Cardiac fibroblast (primary cell): ENCODE data around the gene MAPK8IP2.
"Not testable (repeated sequence)": the region's sequence is repeated elsewhere in the genome, so short reads cannot be mapped to it uniquely, and the experiment has no call there.

ENCODE experiments used
- DNase-seq, 2 donors: peaks; one replicate each; pipeline versions ENCODE4 v3.0.0 to v3.0.0-alpha.2; 2010; ENCODE audit warnings: low read depth in 2 of 2
- H3K4me3 ChIP-seq, 2 donors: replicated peaks in 1 of 2; 1 replicate in 1 of 2; 2 replicates in 1 of 2; pipeline ENCODE4 v1.5.1; 2011; ENCODE audit warnings: low read depth in 2 of 2, low read length in 2 of 2, mild to moderate bottlenecking in 2 of 2, moderate library complexity in 1 of 2
- TF ChIP-seq, protein P1 (sequence below): IDR thresholded peaks from one replicate; pipeline ENCODE4 v1.5.1; 2011; ENCODE audit warnings: low read depth, mild to moderate bottlenecking, low read length, inconsistent platforms

MAPK8IP2 gene

DNA sequence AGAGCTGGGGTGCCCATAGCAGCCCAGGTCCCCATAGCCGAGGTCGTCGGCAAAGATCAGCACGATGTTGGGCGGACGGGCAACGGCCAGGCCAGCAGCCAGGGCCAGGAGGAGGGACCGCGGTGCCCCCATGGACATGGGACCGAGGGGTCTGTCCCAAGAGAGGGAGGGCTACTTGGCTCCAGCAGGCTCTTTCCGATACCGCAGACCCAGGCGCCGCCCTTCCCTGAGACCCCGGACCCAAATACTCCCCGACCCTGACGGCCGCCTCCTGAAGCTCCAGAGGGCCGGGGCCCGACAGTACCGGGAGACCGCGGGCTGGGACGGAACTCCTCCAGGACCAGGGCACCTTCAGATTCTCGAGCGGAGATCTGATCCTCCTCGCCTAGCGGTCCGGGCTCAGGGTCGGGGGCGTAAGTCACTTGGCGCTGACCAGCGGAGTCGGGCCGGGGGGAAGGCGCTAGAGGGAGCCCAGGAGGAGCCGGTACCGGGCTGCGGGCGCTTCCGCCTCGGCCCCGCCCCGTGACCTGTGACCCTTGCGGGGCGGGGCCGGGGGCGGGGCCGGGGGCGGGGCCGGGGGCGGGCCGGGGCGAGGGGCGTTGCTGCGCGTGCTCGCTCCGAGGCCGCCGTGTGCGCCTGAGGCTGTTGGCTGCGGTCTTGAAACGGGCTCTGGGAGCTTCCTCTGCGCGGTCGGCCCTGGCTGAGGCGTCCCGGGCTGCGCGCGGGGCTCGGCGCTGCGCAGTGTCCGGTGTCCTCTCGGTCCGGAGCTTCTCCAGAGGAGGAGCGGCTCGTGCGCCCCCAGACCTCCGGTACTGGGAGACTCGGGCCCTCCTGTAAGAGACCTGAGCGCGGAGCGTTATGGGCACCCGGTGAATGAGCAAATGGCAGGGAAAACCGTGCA, 27.3 kb downstream of the MAPK8IP2 start, which contains the start of gene ARSA:
Gene ARSA (minus strand): TSS at position 511 of the 901 bp plus-strand sequence. CDS start 373 bp downstream, at position 138.
- peak; percentile 82 to 87 for DNase-seq
- H3K4me3 ChIP-seq = peak within 1 kb of the TSS; percentile 67 to 84
- TF ChIP-seq, protein P1, sequence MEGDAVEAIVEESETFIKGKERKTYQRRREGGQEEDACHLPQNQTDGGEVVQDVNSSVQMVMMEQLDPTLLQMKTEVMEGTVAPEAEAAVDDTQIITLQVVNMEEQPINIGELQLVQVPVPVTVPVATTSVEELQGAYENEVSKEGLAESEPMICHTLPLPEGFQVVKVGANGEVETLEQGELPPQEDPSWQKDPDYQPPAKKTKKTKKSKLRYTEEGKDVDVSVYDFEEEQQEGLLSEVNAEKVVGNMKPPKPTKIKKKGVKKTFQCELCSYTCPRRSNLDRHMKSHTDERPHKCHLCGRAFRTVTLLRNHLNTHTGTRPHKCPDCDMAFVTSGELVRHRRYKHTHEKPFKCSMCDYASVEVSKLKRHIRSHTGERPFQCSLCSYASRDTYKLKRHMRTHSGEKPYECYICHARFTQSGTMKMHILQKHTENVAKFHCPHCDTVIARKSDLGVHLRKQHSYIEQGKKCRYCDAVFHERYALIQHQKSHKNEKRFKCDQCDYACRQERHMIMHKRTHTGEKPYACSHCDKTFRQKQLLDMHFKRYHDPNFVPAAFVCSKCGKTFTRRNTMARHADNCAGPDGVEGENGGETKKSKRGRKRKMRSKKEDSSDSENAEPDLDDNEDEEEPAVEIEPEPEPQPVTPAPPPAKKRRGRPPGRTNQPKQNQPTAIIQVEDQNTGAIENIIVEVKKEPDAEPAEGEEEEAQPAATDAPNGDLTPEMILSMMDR = peak; percentile 41

DNA sequence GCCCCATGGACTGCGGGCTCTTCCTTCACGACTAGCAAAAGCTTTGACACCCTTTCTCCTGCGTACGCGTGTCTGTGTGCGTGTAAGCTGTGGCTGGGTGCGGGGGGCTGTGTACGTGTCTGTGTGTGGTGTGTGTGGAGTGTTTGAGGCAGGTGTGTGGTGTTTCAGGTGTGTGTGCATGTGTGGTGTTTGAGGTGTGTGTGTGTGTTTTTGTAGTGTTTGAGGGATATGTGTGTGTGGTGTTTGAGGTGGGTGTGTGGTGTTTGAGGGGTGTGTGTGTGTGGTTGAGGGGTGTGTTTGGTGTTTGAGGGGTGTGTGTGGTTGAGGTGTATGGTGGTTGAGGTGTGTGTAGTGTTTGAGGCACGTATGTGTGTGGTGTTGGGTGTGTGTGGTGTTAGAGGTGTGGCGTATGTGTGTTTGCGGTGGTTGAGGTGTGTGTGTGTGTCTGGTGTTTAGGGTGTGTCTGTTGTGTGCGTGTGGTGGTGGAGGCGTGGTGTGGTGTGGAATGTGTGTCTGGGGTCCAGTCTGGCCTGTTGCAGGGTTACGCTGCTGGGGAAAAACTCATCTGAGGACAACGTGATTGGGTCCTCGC, 28.0 kb downstream of the MAPK8IP2 start:
- TF ChIP-seq, protein P1 = no peak
- peak overlapping the region; percentile 67 to 84 for H3K4me3 ChIP-seq
- no peak for DNase-seq

DNA sequence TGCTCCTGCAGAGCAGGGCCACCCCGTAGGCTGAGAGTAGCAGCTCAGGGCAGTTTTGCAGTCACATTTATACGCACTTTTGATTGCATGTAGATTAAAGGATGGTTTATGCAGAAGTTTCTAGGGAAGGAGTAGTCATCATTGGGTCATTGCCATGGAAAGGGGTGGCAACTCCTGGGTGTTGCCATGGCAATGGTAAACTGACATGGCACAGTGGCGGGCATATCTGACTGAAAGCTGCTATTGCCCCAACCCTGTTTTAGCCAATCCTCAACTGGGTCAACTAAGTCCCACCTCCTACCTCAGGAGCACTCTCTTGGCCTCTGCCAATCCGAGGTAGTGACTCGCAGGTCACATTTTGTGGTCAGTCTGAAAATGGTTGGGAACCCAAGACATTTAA, 29.8 kb downstream of the MAPK8IP2 start:
- TF ChIP-seq, protein P1 = no peak
- no peak for DNase-seq

DNA sequence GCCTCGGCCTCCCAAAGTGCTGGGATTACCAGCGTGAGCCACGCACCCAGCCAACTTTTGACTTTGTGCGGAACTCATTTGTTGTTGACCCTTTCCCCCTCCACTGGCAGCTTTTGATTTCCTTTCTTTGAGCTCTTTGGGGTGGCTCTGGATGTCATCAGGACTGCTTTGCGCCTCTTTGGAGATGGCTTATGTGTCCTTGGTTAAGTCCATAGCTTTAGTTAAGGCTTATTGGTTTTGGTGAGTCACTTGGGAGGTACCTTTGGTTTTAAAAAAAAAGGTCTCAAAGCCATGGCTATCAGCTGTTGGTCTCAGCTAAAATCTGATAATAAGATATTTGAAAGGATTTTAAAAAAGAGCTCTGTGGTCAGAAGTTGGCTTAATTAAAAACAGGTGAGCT, 32.5 kb downstream of the MAPK8IP2 start:
- TF ChIP-seq, protein P1 = no peak
- no peak for DNase-seq
- H3K4me3 ChIP-seq = no peak overlapping the region

More for the DNA sequence above, 29.8 kb downstream of the MAPK8IP2 start:
- no peak overlapping the region for H3K4me3 ChIP-seq

DNA sequence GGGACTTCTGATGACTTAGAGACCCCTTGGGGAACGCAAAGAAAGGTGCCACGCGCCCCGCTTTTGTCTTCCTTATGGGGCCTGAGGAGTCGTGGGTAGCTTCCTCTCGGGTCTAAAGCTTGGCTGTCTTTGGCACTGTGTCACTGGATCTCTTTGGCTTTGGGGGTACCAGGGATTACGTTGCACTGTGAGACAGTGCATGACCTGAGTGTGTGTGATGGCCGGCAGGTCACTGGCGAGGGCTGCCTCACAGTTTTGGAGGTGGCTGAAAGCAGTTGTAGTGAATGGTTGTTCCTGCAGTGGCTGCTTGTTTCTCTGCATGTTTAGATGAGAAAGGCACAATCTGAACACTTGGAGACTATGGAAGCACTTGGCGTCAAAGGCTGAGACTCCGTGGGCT, 33.2 kb downstream of the MAPK8IP2 start:
- DNase-seq = no peak
- H3K4me3 ChIP-seq = no peak overlapping the region
- TF ChIP-seq, protein P1 = no peak

DNA sequence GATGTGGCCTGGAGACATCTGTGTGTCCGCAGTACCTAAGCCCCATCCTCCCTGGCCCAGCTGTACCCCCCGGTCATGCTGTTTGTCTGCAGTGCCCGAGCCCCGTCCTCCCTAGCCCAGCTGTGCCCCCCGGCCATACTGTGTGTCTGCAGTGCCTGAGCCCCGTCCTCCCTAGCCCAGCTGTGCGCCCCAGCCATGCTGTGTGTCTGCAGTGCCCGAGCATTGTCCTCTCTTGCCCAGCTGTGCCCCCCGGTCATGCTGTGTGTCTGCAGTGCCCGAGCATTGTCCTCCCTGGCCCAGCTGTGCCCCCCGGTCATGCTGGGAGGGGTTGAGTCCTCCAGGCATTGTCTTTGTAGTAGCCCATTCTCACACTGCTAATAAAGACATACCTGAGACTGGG, 35.0 kb downstream of the MAPK8IP2 start:
- TF ChIP-seq, protein P1 = no peak
- H3K4me3 ChIP-seq = no peak overlapping the region
- no peak for DNase-seq

DNA sequence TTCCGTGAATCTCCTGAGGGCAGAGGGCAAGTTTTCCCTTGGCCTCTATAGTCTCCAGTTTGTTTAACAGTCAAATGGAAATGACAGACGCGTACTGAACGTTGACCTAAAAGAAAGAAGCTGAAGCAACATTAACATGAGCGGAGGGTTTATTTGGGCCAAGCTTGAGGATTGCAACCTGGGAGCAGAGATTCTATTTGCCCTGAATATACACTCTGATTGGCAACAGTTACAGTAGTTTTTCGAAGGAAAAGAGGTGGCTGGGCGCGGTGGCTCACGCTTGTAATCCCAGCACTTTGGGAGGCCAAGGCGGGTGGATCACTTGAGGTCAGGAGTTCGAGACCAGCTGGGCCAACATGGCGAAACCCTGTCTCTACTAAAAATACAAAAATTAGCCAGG, 39.7 kb downstream of the MAPK8IP2 start:
- DNase-seq, H3K4me3 ChIP-seq: not testable (repeated sequence)
